H9 (cell line): ENCODE results near the gene FAM170A. TPM values are rescaled to one million over a fixed set of nuclear protein-coding genes. Genes with fewer than 3 reads are reported as not detected.

ENCODE experiments used
- DNase-seq: peaks from one replicate; pipeline ENCODE4 v3.0.0-alpha.2; 2017
- H2AFZ ChIP-seq: one replicate; pipeline ENCODE4 v1.6.1; 2013; ENCODE audit warnings: mild to moderate bottlenecking, low read length, control low read depth, moderate library complexity
- H2AK5ac ChIP-seq: 2 replicates; pipeline ENCODE4 v1.6.1; 2013; ENCODE audit warnings: low read length, control low read depth, mixed read lengths; ENCODE audit not compliant: insufficient read length
- H2BK120ac ChIP-seq: one replicate; pipeline ENCODE4 v1.6.1; 2013; ENCODE audit warnings: low read depth, mild to moderate bottlenecking, low read length, control low read depth, inconsistent platforms; ENCODE audit not compliant: poor library complexity, severe bottlenecking
- H2BK12ac ChIP-seq: 2 replicates; pipeline ENCODE4 v1.6.1; 2013; ENCODE audit warnings: low read length, control low read depth, mixed read lengths, low read depth; ENCODE audit not compliant: insufficient read length
- H2BK15ac ChIP-seq: 2 replicates; pipeline ENCODE4 v1.6.1; 2013; ENCODE audit warnings: low read depth, low read length, control low read depth
- H2BK20ac ChIP-seq: one replicate; pipeline ENCODE4 v1.6.1; 2013; ENCODE audit warnings: low read depth, mild to moderate bottlenecking, low read length, control low read depth, inconsistent platforms; ENCODE audit not compliant: poor library complexity, severe bottlenecking
- H2BK5ac ChIP-seq: 2 replicates; pipeline ENCODE4 v1.6.1; 2013; ENCODE audit warnings: low read length, control low read depth, mixed read lengths; ENCODE audit not compliant: insufficient read length
- H3K14ac ChIP-seq: 2 replicates; pipeline ENCODE4 v1.6.1; 2013; ENCODE audit warnings: low read length, control low read depth; ENCODE audit not compliant: insufficient read depth
- H3K18ac ChIP-seq: 2 replicates; pipeline ENCODE4 v1.6.1; 2013; ENCODE audit warnings: low read depth, mild to moderate bottlenecking, mixed read lengths, low read length, control low read depth; ENCODE audit not compliant: insufficient read length
- H3K23ac ChIP-seq: 2 replicates; pipeline ENCODE4 v1.6.1; 2013; ENCODE audit warnings: low read length, control low read depth, mixed read lengths, low read depth; ENCODE audit not compliant: insufficient read length
- H3K23me2 ChIP-seq: 2 replicates; pipeline ENCODE4 v1.6.1; 2013; ENCODE audit warnings: low read depth, mild to moderate bottlenecking, mixed read lengths, low read length, control low read depth; ENCODE audit not compliant: insufficient read length, poor library complexity, severe bottlenecking
- H3K27ac ChIP-seq: 2 replicates; pipeline ENCODE4 v1.5.1; 2013; ENCODE audit warnings: low read length, control low read depth, mixed read lengths, low read depth; ENCODE audit not compliant: insufficient read length
- H3K27me3 ChIP-seq: 2 replicates; pipeline ENCODE4 v1.6.1; 2013; ENCODE audit warnings: low read length, control low read depth, inconsistent platforms; ENCODE audit not compliant: insufficient read depth
- H3K4ac ChIP-seq: 2 replicates; pipeline ENCODE4 v1.6.1; 2013; ENCODE audit warnings: low read depth, mild to moderate bottlenecking, control low read depth, inconsistent platforms, low read length, moderate library complexity
- H3K4me1 ChIP-seq: 2 replicates; pipeline ENCODE4 v1.6.1; 2013; ENCODE audit warnings: low read length, control low read depth, inconsistent platforms; ENCODE audit not compliant: insufficient read depth
- H3K4me2 ChIP-seq: 2 replicates; pipeline ENCODE4 v1.6.1; 2013; ENCODE audit warnings: low read length, control low read depth, mixed read lengths; ENCODE audit not compliant: insufficient read length, insufficient read depth
- H3K56ac ChIP-seq: 2 replicates; pipeline ENCODE4 v1.6.1; 2013; ENCODE audit warnings: low read depth, mild to moderate bottlenecking, mixed read lengths, low read length, control low read depth; ENCODE audit not compliant: insufficient read length
- H3K79me1 ChIP-seq: 2 replicates; pipeline ENCODE4 v1.6.1; 2013; ENCODE audit warnings: low read depth, mild to moderate bottlenecking, moderate library complexity, low read length, control low read depth, inconsistent platforms; ENCODE audit not compliant: insufficient read depth, poor library complexity, severe bottlenecking
- H3K79me2 ChIP-seq: 2 replicates; pipeline ENCODE4 v1.6.1; 2013; ENCODE audit warnings: low read length, control low read depth, inconsistent platforms; ENCODE audit not compliant: insufficient read depth
- H3K9ac ChIP-seq: 2 replicates; pipeline ENCODE4 v1.6.1; 2013; ENCODE audit warnings: low read length, control low read depth, mixed read lengths; ENCODE audit not compliant: insufficient read length; ENCODE audit errors: extremely low read depth
- H3K9me3 ChIP-seq: one replicate; pipeline ENCODE4 v1.6.1; 2013; ENCODE audit warnings: low read depth, low read length, inconsistent platforms; ENCODE audit not compliant: control insufficient read depth
- H3T11ph ChIP-seq: one replicate; pipeline ENCODE4 v1.6.1; 2013; ENCODE audit warnings: mild to moderate bottlenecking, low read length, control low read depth, inconsistent platforms
- H4K20me1 ChIP-seq: one replicate; pipeline ENCODE4 v1.6.1; 2013; ENCODE audit not compliant: control insufficient read depth, insufficient read length, insufficient read depth
- H4K5ac ChIP-seq: 2 replicates; pipeline ENCODE4 v1.6.1; 2013; ENCODE audit warnings: low read depth, mild to moderate bottlenecking, mixed read lengths, low read length, control low read depth; ENCODE audit not compliant: insufficient read length
- H4K8ac ChIP-seq: replicated peaks from 2 replicates; pipeline ENCODE4 v1.6.1; 2013; ENCODE audit warnings: low read length, control low read depth, mixed read lengths, low read depth; ENCODE audit not compliant: insufficient read length
- H4K91ac ChIP-seq: 2 replicates; pipeline ENCODE4 v1.6.1; 2013; ENCODE audit warnings: low read depth, mild to moderate bottlenecking, moderate library complexity, mixed read lengths, low read length, control low read depth; ENCODE audit not compliant: insufficient read length
- H3K27ac Mint-ChIP-seq, 3 experiments: 2 replicates in 2 of 3; 3 replicates in 1 of 3; pipeline ENCODE4 v1.8.0; 2020 to 2021; ENCODE audit warnings: mixed read lengths in 3 of 3, mild to moderate bottlenecking in 1 of 3, moderate library complexity in 1 of 3
- H3K27me3 Mint-ChIP-seq: 2 replicates; pipeline ENCODE4 v1.8.0; 2021; ENCODE audit warnings: low read depth, mild to moderate bottlenecking, moderate library complexity, mixed read lengths
- H3K36me3 Mint-ChIP-seq, 3 experiments: 2 replicates in 2 of 3; 3 replicates in 1 of 3; pipeline ENCODE4 v1.8.0; 2020 to 2021; ENCODE audit warnings: low read depth in 3 of 3, mixed read lengths in 3 of 3; ENCODE audit not compliant: insufficient read depth in 1 of 3
- H3K4me1 Mint-ChIP-seq, 2 experiments: 2 replicates each; pipeline ENCODE4 v1.8.0; 2020; ENCODE audit warnings: mixed read lengths in 2 of 2
- H3K4me3 Mint-ChIP-seq, 2 experiments: 2 replicates in 1 of 2; 3 replicates in 1 of 2; pipeline ENCODE4 v1.8.0; 2020 to 2021; ENCODE audit warnings: mild to moderate bottlenecking in 2 of 2, mixed read lengths in 2 of 2, moderate library complexity in 1 of 2
- H3K9me3 Mint-ChIP-seq, 2 experiments: 2 replicates in 1 of 2; 3 replicates in 1 of 2; pipeline ENCODE4 v1.8.0; 2020; ENCODE audit warnings: mild to moderate bottlenecking in 2 of 2, mixed read lengths in 2 of 2, moderate library complexity in 1 of 2
- CTCF ChIP-seq: fragments of 200-600 bp; sonication (generic); conservative IDR thresholded peaks from 3 replicates; pipeline ENCODE4 v1.8.0; 2021; ENCODE audit warnings: antibody characterized with exemption, mild to moderate bottlenecking
- WGBS: extraction: QIAGEN DNeasy Blood & Tissue Kit; methylation state at CpG from one replicate; pipeline ENCODE4 v1.1.7; 2013; ENCODE audit warnings: missing lambda C conversion rate, low lambda C conversion rate, mixed read lengths; ENCODE audit not compliant: insufficient read length; ENCODE audit errors: extremely low coverage; 5-methylcytosine and 5-hydroxymethylcytosine counted together
- total RNA-seq: library from RNA; stranded (reverse); gene quantifications from 2 replicates; pipeline ENCODE4 v1.2.1, GENCODE V29; 2021

The FAM170A gene
- total RNA-seq, 1 experiment from 2014 or later, result not detected

GRCh38 chr5:119582987-119583386 is 46.4 kb upstream of the FAM170A start:
- no peak overlapping the region for H2BK5ac ChIP-seq
- no peak overlapping the region for H2BK120ac ChIP-seq
- H2AFZ ChIP-seq, result no peak overlapping the region
- no peak overlapping the region for H3T11ph ChIP-seq
- H3K4ac ChIP-seq, result no peak overlapping the region
- DNase-seq, result peak; percentile 39
- H2BK20ac ChIP-seq, result no peak overlapping the region
- H2BK15ac ChIP-seq, result no peak overlapping the region
- no peak overlapping the region for H2BK12ac ChIP-seq
- H4K91ac ChIP-seq, result no peak overlapping the region
- TF ChIP-seq CTCF, result peak; percentile 64; the same call in 2 of the 3 replicates
- H3K79me1 ChIP-seq, result no peaks in the 10 kb centered on the region
- H3K9me3 ChIP-seq, result no peaks in the 10 kb centered on the region
- no peak overlapping the region for H4K8ac ChIP-seq
- no peaks in the 10 kb centered on the region; the same call in 1 of the 2 replicates for H3K4me1 ChIP-seq
- Mint-ChIP-seq H3K27ac (peak overlapping the region in 2 of 3 experiments; percentile 52 to 82; a peak in 2 of 7 replicates), H3K36me3 (peaks cover 0 to 1% (median 0%) of the 10 kb centered on the region in 3 experiments; a peak in 1 of 7 replicates), H3K4me3 (no peak overlapping the region), H3K4me1 (peaks cover 28 to 33% of the 10 kb centered on the region in 2 experiments), H3K9me3 (peaks cover 0 to under 1% of the 10 kb centered on the region in 2 experiments; a peak in 1 of 5 replicates), H3K27me3 (no peaks in the 10 kb centered on the region; the same call in 1 of the 2 replicates)
- no peak overlapping the region for H3K23ac ChIP-seq
- no peaks in the 10 kb centered on the region for H3K79me2 ChIP-seq
- H3K4me2 ChIP-seq, result no peak overlapping the region
- no peaks in the 10 kb centered on the region for H4K20me1 ChIP-seq
- H3K18ac ChIP-seq, result no peak overlapping the region
- no peak overlapping the region for H3K27ac ChIP-seq
- no peak overlapping the region for H3K56ac ChIP-seq
- no peaks in the 10 kb centered on the region for H3K23me2 ChIP-seq
- H3K27me3 ChIP-seq, result no peaks in the 10 kb centered on the region
- H2AK5ac ChIP-seq, result no peak overlapping the region
- no CpG with 5 or more reads among the region's 1 CpG for WGBS
- H3K9ac ChIP-seq, result no peak overlapping the region
- H3K14ac ChIP-seq, result no peak overlapping the region
- H4K5ac ChIP-seq, result no peak overlapping the region
